ENCODE results near the gene APOA1. TPM values are rescaled to one million over a fixed set of nuclear protein-coding genes. Genes with fewer than 3 reads are reported as not detected.

The APOA1 gene
- total RNA-seq, 2 experiments from 2014 or later, result 0.47 to 0.77 TPM

- POLR2A ChIA-PET, result no interaction called here
- H3K27ac ChIP-seq (ENCODE audit: low read depth in 1 of 2, low read length in 2 of 2), result no peak overlapping the region
- H3K36me3 ChIP-seq (ENCODE audit: insufficient read depth, low read length), result no peaks in the 10 kb centered on the region
- intact Hi-C loops (cut with DNase I, micrococcal nuclease), result no loop called here
- DNase-seq, result no peak
- CTCF ChIA-PET, result no interaction called here
- no peaks in the 10 kb centered on the region for H3K9me3 ChIP-seq (ENCODE audit: control insufficient read depth in 1 of 2, insufficient read depth in 1 of 2, low read length in 2 of 2)
- ATAC-seq (ENCODE audit: poor library complexity), result no peak
- Mint-ChIP-seq H3K4me3 (no peak overlapping the region), H3K9me3 (no peaks in the 10 kb centered on the region), H3K36me3 (ENCODE audit: low read depth) (no peaks in the 10 kb centered on the region), H3K4me1 (ENCODE audit: low read depth) (no peaks in the 10 kb centered on the region), H3K27ac (no peak overlapping the region), H3K27me3 (peaks cover 6% of the 10 kb centered on the region)
- H3K4me3 ChIP-seq (ENCODE audit: low read length), result no peak overlapping the region
- TF ChIP-seq CTCF (IDR thresholded peaks at IDR 0.05), result no peak
- no peaks in the 10 kb centered on the region for H3K27me3 ChIP-seq (ENCODE audit: control insufficient read depth in 1 of 2, insufficient read depth in 2 of 2, low read length in 2 of 2)
- no peaks in the 10 kb centered on the region for H3K4me1 ChIP-seq (ENCODE audit: insufficient read depth, low read length)
Observed at GRCh38 chr11:116812109-116812508, 25.3 kb downstream of the APOA1 start.

- H3K36me3 ChIP-seq (ENCODE audit: insufficient read depth, low read length), result no peaks in the 10 kb centered on the region
- no peaks in the 10 kb centered on the region for H3K9me3 Mint-ChIP-seq
- no peaks in the 10 kb centered on the region for H3K4me1 ChIP-seq (ENCODE audit: insufficient read depth, low read length)
- H3K4me3 Mint-ChIP-seq, result no peak overlapping the region
- no peaks in the 10 kb centered on the region for H3K36me3 Mint-ChIP-seq (ENCODE audit: low read depth)
- no peak for ATAC-seq (ENCODE audit: poor library complexity)
- no peak overlapping the region for H3K4me3 ChIP-seq (ENCODE audit: low read length)
- H3K27me3 Mint-ChIP-seq, result peaks cover 6% of the 10 kb centered on the region
- intact Hi-C loops (cut with DNase I, micrococcal nuclease), result no loop called here
- CTCF ChIA-PET, result no interaction called here
- no peaks in the 10 kb centered on the region for H3K9me3 ChIP-seq (ENCODE audit: control insufficient read depth in 1 of 2, insufficient read depth in 1 of 2, low read length in 2 of 2)
- no peaks in the 10 kb centered on the region for H3K4me1 Mint-ChIP-seq (ENCODE audit: low read depth)
- H3K27me3 ChIP-seq (ENCODE audit: control insufficient read depth in 1 of 2, insufficient read depth in 2 of 2, low read length in 2 of 2), result no peaks in the 10 kb centered on the region
- no peak for TF ChIP-seq CTCF (IDR thresholded peaks at IDR 0.05)
- POLR2A ChIA-PET, result interaction anchor here (0.6 to 0.7 kb wide), 2 partner anchors 21 to 42 kb away, joined by 4 to 6 read pairs; no protein-coding TSS in a partner anchor
- no peak overlapping the region for H3K27ac ChIP-seq (ENCODE audit: low read depth in 1 of 2, low read length in 2 of 2)
- no peak for DNase-seq
- no peak overlapping the region for H3K27ac Mint-ChIP-seq
Observed at GRCh38 chr11:116811194-116811593, 26.2 kb downstream of the APOA1 start.

- ATAC-seq (ENCODE audit: poor library complexity) (no peak), DNase-seq (no peak)
- H3K9me3 Mint-ChIP-seq, result no peaks in the 10 kb centered on the region
- TF ChIP-seq CTCF (IDR thresholded peaks at IDR 0.05), result no peak
- no peaks in the 10 kb centered on the region for H3K36me3 Mint-ChIP-seq (ENCODE audit: low read depth)
- CTCF ChIA-PET, result no interaction called here
- Histone ChIP-seq H3K9me3 (ENCODE audit: control insufficient read depth in 1 of 2, insufficient read depth in 1 of 2, low read length in 2 of 2) (no peaks in the 10 kb centered on the region), H3K4me3 (ENCODE audit: low read length) (no peak overlapping the region), H3K27ac (ENCODE audit: low read depth in 1 of 2, low read length in 2 of 2) (no peak overlapping the region), H3K27me3 (ENCODE audit: control insufficient read depth in 1 of 2, insufficient read depth in 2 of 2, low read length in 2 of 2) (no peaks in the 10 kb centered on the region), H3K36me3 (ENCODE audit: insufficient read depth, low read length) (no peaks in the 10 kb centered on the region), H3K4me1 (ENCODE audit: insufficient read depth, low read length) (no peaks in the 10 kb centered on the region)
- H3K27ac Mint-ChIP-seq, result no peak overlapping the region
- no peak overlapping the region for H3K4me3 Mint-ChIP-seq
- POLR2A ChIA-PET, result no interaction called here
- intact Hi-C loops (cut with DNase I, micrococcal nuclease), result no loop called here
- H3K27me3 Mint-ChIP-seq, result peaks cover 6% of the 10 kb centered on the region
- H3K4me1 Mint-ChIP-seq (ENCODE audit: low read depth), result no peaks in the 10 kb centered on the region
Observed at GRCh38 chr11:116808262-116809175, 28.9 kb downstream of the APOA1 start.

Data from CD4-positive, alpha-beta T cell (primary cell).